GM23248 (cell line): ENCODE results near the gene TRIM14. TPM values are rescaled to one million over a fixed set of nuclear protein-coding genes. Genes with fewer than 3 reads are reported as not detected.

ENCODE experiments used
- DNase-seq: peaks from one replicate; pipeline ENCODE4 v3.0.0-alpha.2; 2015
- H2AFZ ChIP-seq: fragments of 200-600 bp; sonication (generic); 2 replicates; pipeline ENCODE4 v1.6.1; 2016; ENCODE audit warnings: antibody characterized with exemption
- H3F3A ChIP-seq: fragments of 200-600 bp; sonication (generic); 2 replicates; pipeline ENCODE4 v1.6.1; 2016; ENCODE audit warnings: mild to moderate bottlenecking, antibody characterized with exemption, mixed run types; ENCODE audit not compliant: insufficient read depth
- H3K27ac ChIP-seq: fragments of 200-600 bp; sonication (generic); 2 replicates; pipeline ENCODE4 v1.5.1; 2016; ENCODE audit warnings: mild to moderate bottlenecking
- H3K27me3 ChIP-seq: fragments of 200-600 bp; sonication (generic); replicated peaks from 2 replicates; pipeline ENCODE4 v1.6.1; 2016; ENCODE audit warnings: mild to moderate bottlenecking; ENCODE audit not compliant: insufficient read depth
- H3K36me3 ChIP-seq: fragments of 200-600 bp; sonication (generic); 2 replicates; pipeline ENCODE4 v1.6.1; 2016; ENCODE audit warnings: low read depth, mild to moderate bottlenecking
- H3K4me1 ChIP-seq: fragments of 200-600 bp; sonication (generic); 2 replicates; pipeline ENCODE4 v1.6.1; 2016; ENCODE audit warnings: mild to moderate bottlenecking; ENCODE audit not compliant: insufficient read depth
- H3K4me2 ChIP-seq: fragments of 200-600 bp; sonication (generic); one replicate; pipeline ENCODE4 v1.6.1; 2016; ENCODE audit warnings: mild to moderate bottlenecking; ENCODE audit not compliant: unreplicated experiment
- H3K4me3 ChIP-seq: fragments of 200-600 bp; sonication (generic); 2 replicates; pipeline ENCODE4 v1.5.1; 2016; ENCODE audit warnings: mild to moderate bottlenecking
- H3K79me2 ChIP-seq: fragments of 200-600 bp; sonication (generic); 2 replicates; pipeline ENCODE4 v1.6.1; 2016; ENCODE audit warnings: mild to moderate bottlenecking; ENCODE audit not compliant: insufficient read depth
- H3K9ac ChIP-seq: fragments of 200-600 bp; sonication (generic); 2 replicates; pipeline ENCODE4 v1.6.1; 2016; ENCODE audit warnings: mild to moderate bottlenecking
- H3K9me2 ChIP-seq: fragments of 200-600 bp; sonication (generic); 2 replicates; pipeline ENCODE4 v1.6.1; 2016; ENCODE audit warnings: mixed run types, mild to moderate bottlenecking, moderate library complexity; ENCODE audit not compliant: insufficient read depth
- H3K9me3 ChIP-seq: fragments of 200-600 bp; sonication (generic); one replicate; pipeline ENCODE4 v1.6.1; 2017; ENCODE audit warnings: low read depth
- H4K20me1 ChIP-seq: fragments of 200-600 bp; sonication (generic); 2 replicates; pipeline ENCODE4 v1.6.0; 2016; ENCODE audit not compliant: insufficient read depth
- EZH2 ChIP-seq: fragments of 200-600 bp; sonication (generic); IDR thresholded peaks from 2 replicates; pipeline ENCODE4 v1.6.1; 2018; ENCODE audit warnings: antibody characterized with exemption, mild to moderate bottlenecking; ENCODE audit not compliant: insufficient read depth, poor library complexity, severe bottlenecking
- EZH2phosphoT487 ChIP-seq: fragments of 200-600 bp; sonication (generic); IDR thresholded peaks from 2 replicates; pipeline ENCODE4 v1.6.1; 2018; ENCODE audit warnings: antibody characterized with exemption, moderate library complexity, mild to moderate bottlenecking, low read depth; ENCODE audit not compliant: insufficient read depth
- WGBS, 2 experiments: methylation state at CpG; one replicate each; pipeline ENCODE4 v1.1.6; 2015 to 2017; ENCODE audit warnings: low lambda C conversion rate in 2 of 2, low coverage in 1 of 2; ENCODE audit errors: missing lambda C conversion rate in 2 of 2; 5-methylcytosine and 5-hydroxymethylcytosine counted together
- in situ Hi-C: fragments of 300-500 bp; cut with MboI; formaldehyde crosslinking; loops from 2 replicates; pipeline ENCODE4 v1.15.0; 2020
- polyA plus RNA-seq: library from polyadenylated mRNA; unstranded; fragments of >200 nt; fragmentation: Nextera tagmentation; extraction: Ambion mirVana; gene quantifications from 2 replicates; pipeline ENCODE4 v1.2.1, GENCODE V29; 2016
- total RNA-seq: library from RNA; depleted of rRNA; stranded (reverse); fragments of >200 nt; shearing (Covaris generic); gene quantifications from 2 replicates; pipeline ENCODE4 v1.2.3, GENCODE V29; 2014

Gene TRIM14
- total and polyA plus RNA-seq, 2 experiments from 2014 or later: 6.4 to 7.8 TPM

GRCh38 chr9:98154678-98155077 lies 35.7 kb upstream of the TRIM14 start:
- Histone ChIP-seq H3K36me3 (no peaks in the 10 kb centered on the region), H3K27me3 (no peaks in the 10 kb centered on the region), H3K4me3 (no peak overlapping the region), H3K4me1 (no peaks in the 10 kb centered on the region), H3K4me2 (no peak overlapping the region), H2AFZ (no peak overlapping the region), H3K9me2 (no peaks in the 10 kb centered on the region), H3K27ac (no peak overlapping the region), H3K9ac (no peak overlapping the region), H3F3A (no peaks in the 10 kb centered on the region), H3K79me2 (no peaks in the 10 kb centered on the region), H3K9me3 (no peaks in the 10 kb centered on the region), H4K20me1 (no peaks in the 10 kb centered on the region)
- TF ChIP-seq EZH2 (no peak), EZH2phosphoT487 (no peak)
- no peak for DNase-seq
- WGBS, 2 experiments: 63 to 66% methylated on average over 2 of the region's 2 CpGs
- in situ Hi-C loops: no loop called here

GRCh38 chr9:98152526-98152925 lies 33.5 kb upstream of the TRIM14 start:
- no peak overlapping the region for H3K4me3 ChIP-seq
- H3K36me3 ChIP-seq: no peaks in the 10 kb centered on the region
- H4K20me1 ChIP-seq: no peaks in the 10 kb centered on the region
- no peak overlapping the region for H3K9ac ChIP-seq
- no peaks in the 10 kb centered on the region for H3K9me3 ChIP-seq
- no peaks in the 10 kb centered on the region for H3K4me1 ChIP-seq
- H3K9me2 ChIP-seq: no peaks in the 10 kb centered on the region
- DNase-seq: no peak
- H3K4me2 ChIP-seq: no peak overlapping the region
- H3K27ac ChIP-seq: no peak overlapping the region
- H3K79me2 ChIP-seq: no peaks in the 10 kb centered on the region
- in situ Hi-C loops: no loop called here
- no peaks in the 10 kb centered on the region for H3K27me3 ChIP-seq
- no peak for TF ChIP-seq EZH2
- no peak for TF ChIP-seq EZH2phosphoT487
- no peak overlapping the region for H2AFZ ChIP-seq
- no peaks in the 10 kb centered on the region for H3F3A ChIP-seq

GRCh38 chr9:98150721-98151120 lies 31.7 kb upstream of the TRIM14 start:
- 50 to 57% methylated on average over 3 of the region's 3 CpGs for WGBS, 2 experiments
- in situ Hi-C loops: no loop called here
- H3K9me3 ChIP-seq: no peaks in the 10 kb centered on the region

GRCh38 chr9:98150164-98150563 lies 31.1 kb upstream of the TRIM14 start:
- H3K4me3 ChIP-seq: no peak overlapping the region
- H3K79me2 ChIP-seq: no peaks in the 10 kb centered on the region
- no peaks in the 10 kb centered on the region for H3K27me3 ChIP-seq
- TF ChIP-seq EZH2phosphoT487: no peak
- TF ChIP-seq EZH2: no peak
- no peaks in the 10 kb centered on the region for H3K9me3 ChIP-seq
- no peaks in the 10 kb centered on the region for H4K20me1 ChIP-seq
- no peak overlapping the region for H3K9ac ChIP-seq
- H3K9me2 ChIP-seq: no peaks in the 10 kb centered on the region
- 54 to 58% methylated on average over 5 to 7 of the region's 7 CpGs for WGBS, 2 experiments
- no peak overlapping the region for H3K4me2 ChIP-seq
- DNase-seq: no peak
- H3K36me3 ChIP-seq: no peaks in the 10 kb centered on the region
- H3F3A ChIP-seq: 0 out of 2 replicates have a peak, but pooled peaks cover 5% of the 10 kb centered on the region
- 0 out of 2 replicates have a peak, but pooled peaks cover 9% of the 10 kb centered on the region for H3K4me1 ChIP-seq
- no peak overlapping the region for H3K27ac ChIP-seq
- in situ Hi-C loops: no loop called here
- H2AFZ ChIP-seq: no peak overlapping the region

More at GRCh38 chr9:98150721-98151120, 31.7 kb upstream of the TRIM14 start:
- DNase-seq: no peak
- 0 out of 2 replicates have a peak, but pooled peaks cover 5% of the 10 kb centered on the region for H3F3A ChIP-seq
- H3K9me2 ChIP-seq: no peaks in the 10 kb centered on the region
- H3K4me3 ChIP-seq: no peak overlapping the region
- H3K27me3 ChIP-seq: no peaks in the 10 kb centered on the region
- H3K79me2 ChIP-seq: no peaks in the 10 kb centered on the region
- TF ChIP-seq EZH2phosphoT487 (no peak), EZH2 (no peak)
- no peak overlapping the region for H3K27ac ChIP-seq
- H2AFZ ChIP-seq: no peak overlapping the region
- no peak overlapping the region for H3K4me2 ChIP-seq
- H4K20me1 ChIP-seq: no peaks in the 10 kb centered on the region
- no peak overlapping the region for H3K9ac ChIP-seq
- H3K36me3 ChIP-seq: no peaks in the 10 kb centered on the region
- 0 out of 2 replicates have a peak, but pooled peaks cover 8% of the 10 kb centered on the region for H3K4me1 ChIP-seq

- Histone ChIP-seq H3K4me2 (no peak overlapping the region), H3K27me3 (no peaks in the 10 kb centered on the region), H3K9ac (no peak overlapping the region), H3K79me2 (no peaks in the 10 kb centered on the region), H3K4me3 (no peak overlapping the region), H3F3A (0 out of 2 replicates have a peak, but pooled peaks cover 5% of the 10 kb centered on the region), H3K9me2 (no peaks in the 10 kb centered on the region), H3K27ac (no peak overlapping the region), H3K9me3 (no peaks in the 10 kb centered on the region), H4K20me1 (no peaks in the 10 kb centered on the region), H3K36me3 (no peaks in the 10 kb centered on the region), H2AFZ (no peak overlapping the region), H3K4me1 (0 out of 2 replicates have a peak, but pooled peaks cover 9% of the 10 kb centered on the region)
- TF ChIP-seq EZH2phosphoT487 (no peak), EZH2 (no peak)
- no peak for DNase-seq
- in situ Hi-C loops: no loop called here
- 8 to 14% methylated on average over 3 of the region's 3 CpGs for WGBS, 2 experiments
Observed at GRCh38 chr9:98149422-98149821, 30.4 kb upstream of the TRIM14 start.
